ENCODE results near the gene WNT2. TPM values are rescaled to one million over a fixed set of nuclear protein-coding genes. Genes with fewer than 3 reads are reported as not detected.
"Not testable (repeated sequence)": the region's sequence is repeated elsewhere in the genome, so short reads cannot be mapped to it uniquely, and the experiment has no call there.

WNT2 gene
- polyA plus RNA-seq, 1 donor from 2014 or later, result not detected

- Mint-ChIP-seq H3K36me3 (no peaks in the 10 kb centered on the region), H3K4me1 (peaks cover 0 to 2% (median 0%) of the 10 kb centered on the region in 3 donors), H3K4me3 (no peak overlapping the region), H3K9me3 (peaks cover 0 to 8% (median 6%) of the 10 kb centered on the region in 3 donors), H3K27ac (peak overlapping the region in 1 of 3 donors; percentile 43), H3K27me3 (peaks cover 34% of the 10 kb centered on the region)
These were observed 1.2 kb upstream of the WNT2 start for GRCh38 chr7:117323851-117324711.

DNA sequence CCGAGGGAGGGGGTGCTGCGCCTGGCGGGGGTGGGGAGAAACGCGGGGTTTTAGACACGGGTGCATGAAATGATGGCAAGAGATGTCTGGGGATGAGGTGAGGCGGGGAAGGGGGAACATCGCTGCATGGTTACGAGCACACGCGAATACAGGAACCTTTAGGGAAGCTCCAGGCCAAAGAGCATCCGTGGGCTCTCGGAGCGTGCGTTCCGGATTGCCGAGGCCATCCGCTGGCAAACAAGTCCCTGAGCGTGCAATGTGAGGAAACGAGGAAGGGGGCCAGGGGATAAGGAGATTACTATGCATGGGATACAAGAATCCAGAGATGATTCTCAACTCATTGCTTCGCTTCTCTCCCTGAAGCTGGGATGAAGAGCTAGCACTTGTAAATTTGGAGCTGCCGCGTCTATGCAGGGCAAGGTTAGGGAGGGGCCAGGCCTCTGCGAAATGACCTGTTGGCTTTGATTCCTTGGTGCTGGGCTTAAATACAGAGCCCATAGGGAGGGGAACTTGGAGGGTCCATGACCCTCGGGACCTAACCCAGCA, 520 bp upstream of the WNT2 start:
- H3K36me3 Mint-ChIP-seq, result no peaks in the 10 kb centered on the region
- H3K4me3 Mint-ChIP-seq, result no peak overlapping the region
- H3K4me1 Mint-ChIP-seq, result peaks cover 0 to 2% (median 0%) of the 10 kb centered on the region in 3 donors
- peaks cover 0 to 8% (median 6%) of the 10 kb centered on the region in 3 donors for H3K9me3 Mint-ChIP-seq
- peak overlapping the region in 2 of 3 donors; percentile 17 to 43 for H3K27ac Mint-ChIP-seq
- peaks cover 34% of the 10 kb centered on the region for H3K27me3 Mint-ChIP-seq

- Mint-ChIP-seq H3K4me3 (no peak overlapping the region), H3K27me3 (peaks cover 28% of the 10 kb centered on the region), H3K36me3 (no peaks in the 10 kb centered on the region), H3K27ac (no peak overlapping the region), H3K9me3 (peaks cover 0 to 4% (median 0%) of the 10 kb centered on the region in 3 donors), H3K4me1 (peaks cover 0 to 2% (median 0%) of the 10 kb centered on the region in 3 donors)
These were observed 2.3 kb downstream of the WNT2 start for GRCh38 chr7:117320523-117320922.

- Mint-ChIP-seq H3K4me3 (no peak overlapping the region), H3K36me3 (no peaks in the 10 kb centered on the region), H3K27ac (no peak overlapping the region), H3K27me3 (peaks cover 23% of the 10 kb centered on the region), H3K9me3 (peaks cover 0 to 4% (median 0%) of the 10 kb centered on the region in 3 donors), H3K4me1 (peaks cover 0 to 2% (median 0%) of the 10 kb centered on the region in 3 donors)
These were observed 3.7 kb downstream of the WNT2 start for GRCh38 chr7:117319181-117319580.

DNA sequence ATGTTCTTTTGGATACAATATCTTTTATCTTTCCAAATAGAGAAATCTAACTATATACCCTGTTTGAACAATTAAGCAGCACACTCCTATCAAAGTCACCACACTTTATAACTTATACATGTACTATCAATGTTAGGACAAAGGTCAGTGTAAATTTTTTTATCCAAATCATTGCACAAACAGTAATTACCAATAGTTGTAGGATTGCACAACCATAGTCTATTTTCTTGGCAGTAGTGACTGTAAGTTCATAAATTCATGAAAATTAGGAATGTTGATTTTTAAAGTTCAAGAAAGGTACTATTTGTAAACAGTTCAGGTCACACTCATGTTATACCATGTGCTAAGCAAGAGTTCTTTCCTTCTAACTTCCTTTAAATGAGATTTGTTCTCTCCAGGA, 9.3 kb downstream of the WNT2 start:
- Mint-ChIP-seq H3K27ac (no peak overlapping the region), H3K4me3 (no peak overlapping the region), H3K36me3 (no peaks in the 10 kb centered on the region), H3K9me3 (no peaks in the 10 kb centered on the region), H3K27me3 (peaks cover 3% of the 10 kb centered on the region), H3K4me1 (no peaks in the 10 kb centered on the region)

DNA sequence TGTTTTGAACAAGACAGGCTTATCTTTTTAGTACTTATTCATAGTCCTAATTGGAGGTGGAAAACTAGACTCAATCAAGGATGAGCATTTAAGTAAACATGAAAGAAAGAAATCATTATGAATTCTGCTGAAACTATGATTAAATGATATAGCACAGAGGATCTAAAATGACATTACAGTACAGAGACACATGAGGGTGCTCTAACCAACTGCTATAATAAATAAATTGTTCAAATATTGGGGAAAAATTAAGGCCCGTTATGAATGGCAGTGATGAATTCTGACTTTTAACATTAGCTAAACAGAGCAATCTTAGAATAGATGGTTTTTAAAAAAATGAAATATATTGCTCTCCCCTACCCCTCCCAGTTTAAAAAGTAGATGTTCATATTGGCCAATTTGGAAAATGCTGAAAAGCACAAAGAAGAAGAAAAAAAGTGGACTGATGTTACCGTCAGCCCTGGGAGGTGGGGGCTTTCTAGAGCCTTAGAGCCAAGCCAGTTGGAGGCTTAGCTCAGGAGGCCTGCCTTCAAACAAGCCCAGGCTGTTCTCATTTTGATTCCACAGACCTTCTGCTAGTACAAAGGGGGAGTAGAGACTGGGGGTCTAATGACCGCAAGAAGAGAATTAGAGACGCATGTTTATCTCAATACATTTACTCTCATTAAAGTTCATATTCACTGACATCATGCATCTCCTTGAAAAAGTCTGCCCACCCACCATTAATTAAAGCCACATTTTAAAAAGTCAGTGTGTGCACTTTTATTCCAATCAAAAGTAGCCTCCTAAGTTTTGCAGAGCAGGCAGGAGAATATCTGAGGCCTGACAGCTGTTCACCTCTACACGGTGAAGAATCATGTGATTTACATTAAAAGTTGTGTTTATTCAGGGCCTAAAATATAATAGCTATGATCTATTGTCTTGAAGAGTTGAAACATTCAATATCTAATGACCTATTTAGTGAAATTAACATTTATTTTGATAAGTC, 10.0 kb downstream of the WNT2 start:
- no peaks in the 10 kb centered on the region for H3K36me3 Mint-ChIP-seq
- H3K4me3 Mint-ChIP-seq, result no peak overlapping the region
- no peaks in the 10 kb centered on the region for H3K9me3 Mint-ChIP-seq
- H3K27ac Mint-ChIP-seq, result no peak overlapping the region
- H3K4me1 Mint-ChIP-seq, result no peaks in the 10 kb centered on the region
- H3K27me3 Mint-ChIP-seq, result peaks cover 5% of the 10 kb centered on the region

DNA sequence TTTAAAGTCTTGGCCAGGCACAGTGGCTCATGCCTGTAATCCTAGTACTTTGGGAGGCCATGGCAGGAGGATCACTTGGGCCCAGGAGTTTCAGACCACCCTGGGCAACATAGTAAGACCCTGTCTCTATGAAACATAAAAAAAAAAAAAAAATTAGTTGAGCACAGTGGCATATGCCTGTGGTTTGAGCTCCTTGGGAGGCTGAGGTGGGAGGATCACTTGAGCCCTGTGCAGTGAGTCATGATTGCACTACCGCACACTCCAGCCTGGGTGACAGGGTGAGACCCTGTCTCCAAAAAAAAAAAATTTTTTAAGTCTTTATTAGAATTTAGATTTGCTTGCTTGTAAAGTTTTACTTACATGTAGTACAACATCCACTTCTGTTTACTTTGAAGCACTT, 14.0 kb downstream of the WNT2 start:
- H3K4me3 Mint-ChIP-seq, result no peak overlapping the region
- H3K4me1 Mint-ChIP-seq, result no peaks in the 10 kb centered on the region
- no peaks in the 10 kb centered on the region for H3K36me3 Mint-ChIP-seq
- H3K9me3 Mint-ChIP-seq, result no peaks in the 10 kb centered on the region
- peaks cover 6% of the 10 kb centered on the region for H3K27me3 Mint-ChIP-seq
- no peak overlapping the region for H3K27ac Mint-ChIP-seq

GRCh38 chr7:117302396-117302795, 20.5 kb downstream of the WNT2 start:
- Mint-ChIP-seq H3K36me3 (peaks cover 2% of the 10 kb centered on the region), H3K9me3 (no peaks in the 10 kb centered on the region), H3K27me3 (peaks cover 5% of the 10 kb centered on the region), H3K4me3 (no peak overlapping the region), H3K27ac (no peak overlapping the region), H3K4me1 (peaks cover 0 to 4% (median 0%) of the 10 kb centered on the region in 3 donors)

GRCh38 chr7:117300506-117300905, 22.4 kb downstream of the WNT2 start:
- not testable (repeated sequence) for H3K4me1 Mint-ChIP-seq, H3K4me3 Mint-ChIP-seq, H3K27me3 Mint-ChIP-seq, H3K27ac Mint-ChIP-seq, H3K36me3 Mint-ChIP-seq, H3K9me3 Mint-ChIP-seq

GRCh38 chr7:117297606-117298005, 25.3 kb downstream of the WNT2 start:
- Mint-ChIP-seq H3K4me3 (no peak overlapping the region), H3K27me3 (peaks cover 2% of the 10 kb centered on the region), H3K4me1 (peaks cover 0 to 3% (median 0%) of the 10 kb centered on the region in 3 donors), H3K9me3 (no peaks in the 10 kb centered on the region), H3K27ac (no peak overlapping the region), H3K36me3 (no peaks in the 10 kb centered on the region)

DNA sequence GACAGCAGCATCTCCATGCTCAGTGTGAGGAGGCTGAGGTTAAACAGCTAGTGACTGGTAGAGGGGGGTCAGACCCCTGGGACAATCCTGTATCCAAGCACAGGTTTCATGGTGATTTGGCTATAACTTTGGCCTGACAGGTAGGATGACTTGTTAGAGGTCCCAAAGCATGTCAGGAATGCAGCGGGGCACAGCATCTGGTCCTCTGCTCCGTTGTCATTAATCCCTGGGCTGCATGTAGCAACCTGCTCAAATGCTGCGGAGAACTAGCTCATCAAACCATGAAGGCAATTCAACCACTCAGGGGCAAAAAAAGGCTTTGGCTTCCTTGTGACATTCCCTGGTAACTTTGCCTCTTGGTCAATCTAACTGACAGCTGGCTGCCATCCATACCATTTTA, 26.8 kb downstream of the WNT2 start:
- Mint-ChIP-seq H3K4me3 (no peak overlapping the region), H3K4me1 (no peaks in the 10 kb centered on the region), H3K27ac (peak overlapping the region in 1 of 3 donors; percentile 63), H3K9me3 (no peaks in the 10 kb centered on the region), H3K36me3 (no peaks in the 10 kb centered on the region), H3K27me3 (peaks cover 3% of the 10 kb centered on the region)

GRCh38 chr7:117285826-117286225, 37.0 kb downstream of the WNT2 start:
- no peaks in the 10 kb centered on the region for H3K4me1 Mint-ChIP-seq
- no peaks in the 10 kb centered on the region for H3K9me3 Mint-ChIP-seq
- no peaks in the 10 kb centered on the region for H3K27me3 Mint-ChIP-seq
- H3K36me3 Mint-ChIP-seq, result no peaks in the 10 kb centered on the region
- no peak overlapping the region for H3K4me3 Mint-ChIP-seq
- no peak overlapping the region for H3K27ac Mint-ChIP-seq

- H3K27ac Mint-ChIP-seq, result no peak overlapping the region
- H3K36me3 Mint-ChIP-seq, result no peaks in the 10 kb centered on the region
- H3K4me3 Mint-ChIP-seq, result no peak overlapping the region
- H3K4me1 Mint-ChIP-seq, result no peaks in the 10 kb centered on the region
- H3K9me3 Mint-ChIP-seq, result no peaks in the 10 kb centered on the region
- no peaks in the 10 kb centered on the region for H3K27me3 Mint-ChIP-seq
These were observed 38.2 kb downstream of the WNT2 start for GRCh38 chr7:117284692-117285091.

DNA sequence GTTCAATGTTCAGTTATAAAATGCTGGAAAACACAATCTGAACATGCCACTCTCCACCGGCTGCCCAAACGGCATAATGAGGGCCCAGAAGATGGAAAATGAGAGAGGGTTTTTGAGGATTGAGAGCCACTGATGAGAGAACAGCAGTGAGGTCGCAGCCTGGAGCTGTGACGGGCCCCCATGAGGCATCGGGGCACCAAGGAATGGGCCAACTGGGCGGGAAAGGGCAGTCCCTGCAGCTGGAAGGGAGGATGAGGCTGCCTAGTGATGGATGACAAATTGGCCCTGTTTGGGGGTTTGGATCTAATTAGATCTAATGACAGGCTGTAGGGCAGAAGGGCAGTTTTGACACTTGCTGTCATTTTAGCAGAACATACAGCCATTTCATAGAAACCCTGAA, 39.1 kb downstream of the WNT2 start:
- H3K27me3 Mint-ChIP-seq, result no peaks in the 10 kb centered on the region
- H3K36me3 Mint-ChIP-seq, result no peaks in the 10 kb centered on the region
- no peaks in the 10 kb centered on the region for H3K4me1 Mint-ChIP-seq
- no peak overlapping the region for H3K27ac Mint-ChIP-seq
- no peaks in the 10 kb centered on the region for H3K9me3 Mint-ChIP-seq
- no peak overlapping the region for H3K4me3 Mint-ChIP-seq

DNA sequence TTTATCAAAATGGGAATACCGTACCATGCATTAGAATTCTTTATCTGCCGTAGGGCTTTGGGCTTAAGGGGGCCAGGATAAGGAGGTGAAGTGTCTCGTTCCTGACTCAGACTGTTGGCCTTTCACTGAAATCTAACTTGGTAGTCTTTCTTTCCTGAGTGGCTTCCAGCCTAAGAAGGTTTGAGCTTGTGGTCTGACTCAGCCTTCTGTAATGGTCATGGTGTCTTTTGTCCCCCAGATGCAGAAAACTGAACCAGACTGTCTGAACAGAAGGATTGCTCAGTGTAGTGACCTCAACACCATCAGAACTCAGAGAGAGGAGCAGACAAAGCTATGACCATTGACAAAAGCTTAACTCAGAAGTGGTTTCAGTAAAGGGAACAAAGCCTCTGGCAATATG, 39.5 kb downstream of the WNT2 start:
- H3K4me3 Mint-ChIP-seq, result no peak overlapping the region

More for the DNA sequence above, 39.5 kb downstream of the WNT2 start:
- Mint-ChIP-seq H3K4me1 (no peaks in the 10 kb centered on the region), H3K27me3 (no peaks in the 10 kb centered on the region), H3K9me3 (no peaks in the 10 kb centered on the region), H3K27ac (no peak overlapping the region), H3K36me3 (no peaks in the 10 kb centered on the region)
